CD4-positive, alpha-beta T cell (primary cell): ENCODE results near the gene OSCP1. TPM values are rescaled to one million over a fixed set of nuclear protein-coding genes. Genes with fewer than 3 reads are reported as not detected.
"Not testable (repeated sequence)": the region's sequence is repeated elsewhere in the genome, so short reads cannot be mapped to it uniquely, and the experiment has no call there.

Experiments
- ATAC-seq: fragments of 200-7000 bp; cut with Tn5 transposase; one replicate; pipeline ENCODE4 v1.10.0; 2022; ENCODE audit warnings: mild to moderate bottlenecking; ENCODE audit not compliant: poor library complexity
- CTCF ChIA-PET: fragments of 350-600 bp; sonication (Branson Sonifier 250); formaldehyde crosslinking; loops from one replicate; lab custom pipeline; 2021; ENCODE audit warnings: antibody characterized with exemption, inconsistent platforms; lab: Charles Lee
- POLR2A ChIA-PET: fragments of 350-600 bp; sonication (Branson Sonifier 250); formaldehyde crosslinking; loops from one replicate; lab custom pipeline; 2021; ENCODE audit warnings: antibody characterized with exemption, inconsistent platforms; lab: Charles Lee
- DNase-seq, 14 experiments: peaks; one replicate each; pipeline ENCODE4 v3.0.0-alpha.2; 2013 to 2020; ENCODE audit warnings: mixed read lengths in 2 of 14
- H3K27ac ChIP-seq, 2 donors: one replicate each; pipeline versions ENCODE4 v1.5.1 to v1.7.0; 2013; ENCODE audit warnings: low read length in 2 of 2, low read depth in 1 of 2, mild to moderate bottlenecking in 1 of 2
- H3K27me3 ChIP-seq, 2 experiments: 1 replicate in 1 of 2; 2 replicates in 1 of 2; pipeline versions ENCODE4 v1.6.1 to v1.7.0; 2013; ENCODE audit warnings: low read length in 2 of 2, control low read depth in 1 of 2, mild to moderate bottlenecking in 1 of 2, moderate library complexity in 1 of 2; ENCODE audit not compliant: insufficient read depth in 2 of 2, control insufficient read depth in 1 of 2
- H3K36me3 ChIP-seq: one replicate; pipeline ENCODE4 v1.6.1; 2013; ENCODE audit warnings: low read length, control low read depth; ENCODE audit not compliant: insufficient read depth
- H3K4me1 ChIP-seq: one replicate; pipeline ENCODE4 v1.6.1; 2013; ENCODE audit warnings: low read length, control low read depth; ENCODE audit not compliant: insufficient read depth
- H3K4me3 ChIP-seq: one replicate; pipeline ENCODE4 v1.5.1; 2013; ENCODE audit warnings: mild to moderate bottlenecking, low read length, moderate library complexity
- H3K9me3 ChIP-seq, 2 experiments: 1 replicate in 1 of 2; 2 replicates in 1 of 2; pipeline versions ENCODE4 v1.6.1 to v1.7.0; 2013; ENCODE audit warnings: low read length in 2 of 2, mild to moderate bottlenecking in 2 of 2, control low read depth in 1 of 2, moderate library complexity in 1 of 2; ENCODE audit not compliant: control insufficient read depth in 1 of 2, insufficient read depth in 1 of 2
- H3K27ac Mint-ChIP-seq: one replicate; pipeline ENCODE4 v1.8.0; 2020; ENCODE audit warnings: mixed read lengths
- H3K27me3 Mint-ChIP-seq: one replicate; pipeline ENCODE4 v1.8.0; 2021; ENCODE audit warnings: mixed read lengths
- H3K36me3 Mint-ChIP-seq: one replicate; pipeline ENCODE4 v1.8.0; 2021; ENCODE audit warnings: low read depth, mixed read lengths
- H3K4me1 Mint-ChIP-seq: one replicate; pipeline ENCODE4 v1.8.0; 2021; ENCODE audit warnings: low read depth, mixed read lengths
- H3K4me3 Mint-ChIP-seq: one replicate; pipeline ENCODE4 v1.8.0; 2020; ENCODE audit warnings: mild to moderate bottlenecking, mixed read lengths
- H3K9me3 Mint-ChIP-seq: one replicate; pipeline ENCODE4 v1.8.0; 2020; ENCODE audit warnings: mixed read lengths
- intact Hi-C, 2 experiments: fragments of 100-400 bp; cut with DNase I in 1 of 2; cut with micrococcal nuclease in 1 of 2; formaldehyde crosslinking; loops; one replicate each; pipeline versions ENCODE4 v1.15.1 to v1.9.0; 2023 to 2025; cut with DNase I, micrococcal nuclease
- total RNA-seq, 174 experiments: library from RNA in 2 of 174; stranded (reverse) in 2 of 174; gene quantifications; one replicate each; pipeline ENCODE4 v1.2.3 and lab custom pipeline; 2021 to 2026
- TF ChIP-seq, protein P1 (sequence below): fragments of 200-600 bp; IDR thresholded peaks from one replicate; pipeline ENCODE4 v1.8.0; 2022; ENCODE audit warnings: antibody characterized with exemption, mild to moderate bottlenecking

OSCP1 gene
- total RNA-seq, 2 experiments from 2014 or later, result 0.82 to 2.4 TPM

GRCh38 chr1:36481091-36481490, 30.8 kb upstream of the OSCP1 start:
- Histone ChIP-seq H3K9me3 (no peaks in the 10 kb centered on the region), H3K4me1 (peaks cover 10% of the 10 kb centered on the region), H3K27ac (no peak overlapping the region), H3K4me3 (no peak overlapping the region), H3K36me3 (no peaks in the 10 kb centered on the region), H3K27me3 (no peaks in the 10 kb centered on the region)
- ChIA-PET POLR2A (interaction anchor here (1.1 kb wide), 2 partner anchors 15 to 17 kb away, joined by 3 read pairs; partner anchors contain the start of gene MRPS15), CTCF (no interaction called here)
- peaks cover 9% of the 10 kb centered on the region for H3K4me1 Mint-ChIP-seq
- no peaks in the 10 kb centered on the region for H3K27me3 Mint-ChIP-seq
- no peaks in the 10 kb centered on the region for H3K9me3 Mint-ChIP-seq
- no peak for DNase-seq
- TF ChIP-seq, protein P1, sequence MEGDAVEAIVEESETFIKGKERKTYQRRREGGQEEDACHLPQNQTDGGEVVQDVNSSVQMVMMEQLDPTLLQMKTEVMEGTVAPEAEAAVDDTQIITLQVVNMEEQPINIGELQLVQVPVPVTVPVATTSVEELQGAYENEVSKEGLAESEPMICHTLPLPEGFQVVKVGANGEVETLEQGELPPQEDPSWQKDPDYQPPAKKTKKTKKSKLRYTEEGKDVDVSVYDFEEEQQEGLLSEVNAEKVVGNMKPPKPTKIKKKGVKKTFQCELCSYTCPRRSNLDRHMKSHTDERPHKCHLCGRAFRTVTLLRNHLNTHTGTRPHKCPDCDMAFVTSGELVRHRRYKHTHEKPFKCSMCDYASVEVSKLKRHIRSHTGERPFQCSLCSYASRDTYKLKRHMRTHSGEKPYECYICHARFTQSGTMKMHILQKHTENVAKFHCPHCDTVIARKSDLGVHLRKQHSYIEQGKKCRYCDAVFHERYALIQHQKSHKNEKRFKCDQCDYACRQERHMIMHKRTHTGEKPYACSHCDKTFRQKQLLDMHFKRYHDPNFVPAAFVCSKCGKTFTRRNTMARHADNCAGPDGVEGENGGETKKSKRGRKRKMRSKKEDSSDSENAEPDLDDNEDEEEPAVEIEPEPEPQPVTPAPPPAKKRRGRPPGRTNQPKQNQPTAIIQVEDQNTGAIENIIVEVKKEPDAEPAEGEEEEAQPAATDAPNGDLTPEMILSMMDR, result no peak
- no peak for ATAC-seq
- H3K4me3 Mint-ChIP-seq, result no peak overlapping the region
- intact Hi-C loops, result no loop called here
- H3K27ac Mint-ChIP-seq, result no peak overlapping the region
- H3K36me3 Mint-ChIP-seq, result no peaks in the 10 kb centered on the region

DNA sequence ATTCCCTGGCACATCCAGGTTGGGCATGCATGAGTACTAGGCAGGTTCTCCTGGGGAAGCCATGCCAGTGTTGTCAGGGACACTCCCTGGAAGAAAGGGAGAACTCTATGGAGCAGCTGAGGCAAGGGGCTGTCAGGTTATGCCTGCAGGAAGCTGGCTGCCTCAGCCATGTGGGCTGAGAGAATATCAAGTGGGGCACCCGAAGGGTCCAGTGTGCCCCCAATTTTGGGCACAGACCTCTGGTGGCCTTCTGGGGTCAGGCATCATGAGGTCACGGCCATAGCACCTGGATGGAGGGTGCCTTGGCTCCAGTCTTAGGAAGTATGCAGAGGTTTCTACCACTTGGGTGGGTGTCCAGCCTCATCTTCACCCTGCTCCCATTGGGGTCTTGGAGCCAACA, 29.9 kb upstream of the OSCP1 start:
- Mint-ChIP-seq H3K27me3 (no peaks in the 10 kb centered on the region), H3K36me3 (no peaks in the 10 kb centered on the region), H3K9me3 (no peaks in the 10 kb centered on the region), H3K4me1 (peaks cover 9% of the 10 kb centered on the region), H3K4me3 (no peak overlapping the region), H3K27ac (no peak overlapping the region)
- CTCF ChIA-PET, result no interaction called here
- H3K36me3 ChIP-seq, result no peaks in the 10 kb centered on the region
- ATAC-seq (no peak), DNase-seq (no peak)
- no peak overlapping the region for H3K27ac ChIP-seq
- TF ChIP-seq, protein P1, result no peak
- no peak overlapping the region for H3K4me3 ChIP-seq
- peaks cover 10% of the 10 kb centered on the region for H3K4me1 ChIP-seq
- intact Hi-C loops, result no loop called here
- no peaks in the 10 kb centered on the region for H3K27me3 ChIP-seq
- POLR2A ChIA-PET, result interaction anchor here (0.6 kb wide), 1 partner anchor 1068 kb away, joined by 3 read pairs; no protein-coding TSS in a partner anchor
- no peaks in the 10 kb centered on the region for H3K9me3 ChIP-seq

DNA sequence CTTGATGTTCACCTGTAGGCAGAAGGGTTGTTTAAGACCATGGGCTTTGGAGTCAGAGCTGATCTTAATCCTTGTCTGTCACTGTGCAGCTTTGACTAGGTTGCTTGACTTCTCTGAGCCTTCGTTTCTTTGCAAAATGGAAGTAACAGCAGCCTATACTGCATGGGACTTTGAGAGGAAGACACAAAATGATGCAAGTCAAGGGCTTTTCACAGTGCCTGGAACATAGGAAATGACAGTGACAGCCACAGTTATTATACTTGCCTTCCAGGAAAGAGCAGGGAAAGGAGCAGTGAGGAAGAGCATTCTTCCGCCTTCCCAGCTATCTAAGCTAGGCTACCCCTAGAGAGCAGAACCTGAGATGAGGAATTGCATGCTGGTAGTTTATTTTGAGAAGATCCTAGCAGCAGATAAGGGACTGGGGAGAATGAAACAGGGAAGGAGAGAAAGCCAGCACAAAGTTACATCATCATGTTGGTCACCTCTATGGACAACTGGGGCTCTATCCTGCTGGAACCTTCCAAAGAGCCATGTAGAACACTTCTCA, 29.3 kb upstream of the OSCP1 start:
- H3K4me1 ChIP-seq, result peaks cover 10% of the 10 kb centered on the region
- DNase-seq, result no peak
- H3K9me3 ChIP-seq, result no peaks in the 10 kb centered on the region
- H3K27ac Mint-ChIP-seq, result no peak overlapping the region
- H3K27ac ChIP-seq, result no peak overlapping the region
- no peaks in the 10 kb centered on the region for H3K27me3 ChIP-seq
- H3K4me3 Mint-ChIP-seq, result no peak overlapping the region
- H3K36me3 Mint-ChIP-seq, result no peaks in the 10 kb centered on the region
- TF ChIP-seq, protein P1, result no peak
- intact Hi-C loops, result no loop called here
- H3K9me3 Mint-ChIP-seq, result no peaks in the 10 kb centered on the region
- H3K4me3 ChIP-seq, result no peak overlapping the region
- no peak for ATAC-seq
- no peaks in the 10 kb centered on the region for H3K27me3 Mint-ChIP-seq
- POLR2A ChIA-PET, result interaction anchor here (0.6 to 1.0 kb wide), 2 partner anchors 15 to 1067 kb away, joined by 3 to 4 read pairs; partner anchors contain the start of gene MRPS15
- H3K36me3 ChIP-seq, result no peaks in the 10 kb centered on the region
- CTCF ChIA-PET, result no interaction called here
- H3K4me1 Mint-ChIP-seq, result peaks cover 9% of the 10 kb centered on the region

DNA sequence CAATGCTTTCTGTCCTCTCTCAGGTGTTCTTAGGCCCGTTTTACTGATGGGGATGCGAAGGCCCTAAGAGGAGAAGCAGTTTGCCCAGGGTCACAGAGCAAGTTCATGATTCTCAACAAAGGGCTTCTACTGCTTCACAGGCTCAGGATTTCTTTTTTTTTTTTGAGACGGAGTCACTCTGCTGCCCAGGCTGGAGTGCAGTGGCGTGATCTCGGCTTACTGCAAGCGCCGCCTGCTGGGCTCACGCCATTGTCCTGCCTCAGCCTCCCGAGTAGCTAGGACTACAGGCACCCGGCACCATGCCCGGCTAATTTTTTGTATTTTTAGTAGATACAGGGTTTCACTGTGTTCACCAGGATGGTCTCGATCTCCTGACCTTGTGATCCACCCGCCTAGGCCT, 27.4 kb upstream of the OSCP1 start:
- H3K4me1 Mint-ChIP-seq, POLR2A ChIA-PET, H3K27ac ChIP-seq, H3K9me3 Mint-ChIP-seq, H3K36me3 ChIP-seq, H3K27me3 Mint-ChIP-seq, H3K4me3 Mint-ChIP-seq, H3K9me3 ChIP-seq, intact Hi-C loops, H3K36me3 Mint-ChIP-seq, ATAC-seq, H3K4me1 ChIP-seq, H3K27me3 ChIP-seq, CTCF ChIA-PET, H3K27ac Mint-ChIP-seq, DNase-seq, H3K4me3 ChIP-seq: not testable (repeated sequence)
